Glomerular visceral epithelial cell (primary cell): ENCODE measurements around the gene SMTNL2.
"Not testable (repeated sequence)": the region's sequence is repeated elsewhere in the genome, so short reads cannot be mapped to it uniquely, and the experiment has no call there.

Source experiments
- DNase-seq: peaks from one replicate; pipeline ENCODE4 v3.0.0-alpha.2; 2016; ENCODE audit errors: extremely low spot score

The SMTNL2 gene

GRCh38 chr17:4602041-4602440 lies 17.7 kb downstream of the SMTNL2 start:
- DNase-seq: no peak

GRCh38 chr17:4604111-4604644 lies 19.8 kb downstream of the SMTNL2 start:
- peak; percentile 25 for DNase-seq

- DNase-seq: not testable (repeated sequence)
Measured at GRCh38 chr17:4604736-4605135, 20.4 kb downstream of the SMTNL2 start.

GRCh38 chr17:4605826-4606225 lies 21.5 kb downstream of the SMTNL2 start:
- no peak for DNase-seq

GRCh38 chr17:4607261-4607741 lies 23.0 kb downstream of the SMTNL2 start:
- DNase-seq: peak; percentile 31

- DNase-seq: peak; percentile 45
Measured at GRCh38 chr17:4607773-4608187, 23.5 kb downstream of the SMTNL2 start.

GRCh38 chr17:4609761-4610160 lies 25.4 kb downstream of the SMTNL2 start:
- DNase-seq: no peak

GRCh38 chr17:4610162-4610561 lies 25.8 kb downstream of the SMTNL2 start:
- DNase-seq: no peak

GRCh38 chr17:4610656-4611055 lies 26.3 kb downstream of the SMTNL2 start:
- DNase-seq: no peak

- DNase-seq: no peak
Measured at GRCh38 chr17:4616476-4616875, 32.1 kb downstream of the SMTNL2 start.

GRCh38 chr17:4617090-4617489 lies 32.8 kb downstream of the SMTNL2 start:
- DNase-seq: no peak

- no peak for DNase-seq
Measured at GRCh38 chr17:4617590-4618351, 33.4 kb downstream of the SMTNL2 start.

GRCh38 chr17:4620531-4621101 lies 36.3 kb downstream of the SMTNL2 start:
- DNase-seq: no peak

GRCh38 chr17:4622375-4622774 lies 38.0 kb downstream of the SMTNL2 start:
- DNase-seq: no peak

GRCh38 chr17:4623249-4623648 lies 38.9 kb downstream of the SMTNL2 start:
- no peak for DNase-seq

GRCh38 chr17:4624451-4624911 lies 40.2 kb downstream of the SMTNL2 start:
- not testable (repeated sequence) for DNase-seq

- DNase-seq: no peak
Measured at GRCh38 chr17:4625181-4625617, 40.9 kb downstream of the SMTNL2 start.

GRCh38 chr17:4626734-4627256 lies 42.5 kb downstream of the SMTNL2 start:
- DNase-seq: no peak

- no peak for DNase-seq
Measured at GRCh38 chr17:4631431-4631830, 47.1 kb downstream of the SMTNL2 start.

GRCh38 chr17:4631836-4632580 lies 47.7 kb downstream of the SMTNL2 start:
- DNase-seq: peak; percentile 19

- no peak for DNase-seq
Measured at GRCh38 chr17:4632581-4632920, 48.2 kb downstream of the SMTNL2 start.

- no peak for DNase-seq
Measured at GRCh38 chr17:4633643-4634042, 49.3 kb downstream of the SMTNL2 start.
